Stomach (tissue), 9 donors: ENCODE measurements around the gene TMPRSS4. TPM values are rescaled to one million over a fixed set of nuclear protein-coding genes. Genes with fewer than 3 reads are reported as not detected.

Source experiments
- DNase-seq, 2 donors: peaks; one replicate each; pipeline versions ENCODE4 v3.0.0 to v3.0.0-alpha.2; 2013 to 2019
- H3K27ac ChIP-seq, 5 donors: fragments of 200-600 bp in 4 of 5; sonication (generic) in 4 of 5; one replicate each; pipeline ENCODE4 v1.5.1; 2013 to 2019; ENCODE audit warnings: mild to moderate bottlenecking in 1 of 5, moderate library complexity in 1 of 5
- H3K27me3 ChIP-seq, 3 donors: fragments of 200-600 bp; sonication (generic); one replicate each; pipeline ENCODE4 v1.5.1; 2017 to 2019; ENCODE audit warnings: mixed run types in 1 of 3
- H3K36me3 ChIP-seq, 4 donors: fragments of 200-600 bp; sonication (generic); 1 replicate in 3 of 4; 2 replicates in 1 of 4; pipeline ENCODE4 v1.5.1; 2016 to 2019
- H3K4me1 ChIP-seq, 4 donors: fragments of 200-600 bp; sonication (generic); one replicate each; pipeline ENCODE4 v1.5.1; 2016 to 2019
- H3K4me3 ChIP-seq, 4 donors: fragments of 200-600 bp; sonication (generic) in 3 of 4; one replicate each; pipeline ENCODE4 v1.5.1; 2016 to 2019; ENCODE audit warnings: mild to moderate bottlenecking in 1 of 4
- H3K9me3 ChIP-seq, 4 donors: fragments of 200-600 bp; sonication (generic); one replicate each; pipeline ENCODE4 v1.5.1; 2016 to 2019
- CTCF ChIP-seq, 7 experiments: fragments of 450-650 bp in 4 of 7; fragments of 200-600 bp in 3 of 7; sonication (generic) in 3 of 7; IDR thresholded peaks; one replicate each; pipeline ENCODE4 v1.5.1; 2016 to 2019; ENCODE audit warnings: antibody characterized with exemption in 7 of 7, control low read depth in 2 of 7, mild to moderate bottlenecking in 1 of 7
- EP300 ChIP-seq: sonication (generic); formaldehyde crosslinking; IDR thresholded peaks from one replicate; pipeline ENCODE4 v1.6.1; 2017; ENCODE audit warnings: antibody characterized with exemption
- POLR2A ChIP-seq, 4 donors: fragments of 450-650 bp; IDR thresholded peaks; one replicate each; pipeline ENCODE4 v1.6.1; 2016; ENCODE audit warnings: antibody characterized with exemption in 4 of 4, control low read depth in 2 of 4, mild to moderate bottlenecking in 1 of 4, moderate library complexity in 1 of 4
- POLR2AphosphoS5 ChIP-seq, 3 donors: sonication (generic); formaldehyde crosslinking; IDR thresholded peaks; one replicate each; pipeline ENCODE4 v1.6.1; 2016; ENCODE audit warnings: antibody characterized with exemption in 3 of 3
- WGBS, 5 donors: extraction: QIAGEN DNeasy Blood & Tissue Kit in 3 of 5; methylation state at CpG; one replicate each; pipeline versions ENCODE4 v1.1.5 to v1.1.7; 2013 to 2018; 5-methylcytosine and 5-hydroxymethylcytosine counted together
- intact Hi-C: fragments of 100-400 bp; cut with DNase I; formaldehyde crosslinking; loops from one replicate; pipeline ENCODE4 v1.15.1; 2023; ENCODE audit warnings: low total_unique reads
- polyA plus RNA-seq, 3 donors: library from polyadenylated mRNA; stranded (reverse); fragments of 200-250 nt; gene quantifications; one replicate each; pipeline ENCODE4 v1.2.3, GENCODE V29; 2013
- total RNA-seq, 5 donors: library from RNA; depleted of rRNA; stranded (reverse); fragments of >200 nt; gene quantifications; one replicate each; pipeline versions ENCODE4 v1.1.0 to v1.2.3, GENCODE V29; 2014 to 2016
- donor health status: healthy with polysubstance abuse.
- donor health status: Bipolar disorder and iron deficiency.
- donor health status: healthy.

Gene TMPRSS4
- total and polyA plus RNA-seq, 8 donors: 4.7 to 498 (median 18.1) TPM

- no peak for DNase-seq
- Histone ChIP-seq H3K27ac (no peak overlapping the region), H3K9me3 (no peaks in the 10 kb centered on the region), H3K36me3 (no peaks in the 10 kb centered on the region), H3K4me1 (no peaks in the 10 kb centered on the region), H3K4me3 (no peak overlapping the region), H3K27me3 (peaks cover 0 to 11% (median 0%) of the 10 kb centered on the region in 3 donors)
- TF ChIP-seq EP300 (no peak), POLR2A (IDR thresholded peaks at IDR 0.05) (no peak), CTCF (IDR thresholded peaks at IDR 0.05) (no peak), POLR2AphosphoS5 (IDR thresholded peaks at IDR 0.05) (no peak)
- intact Hi-C loops: no loop called here
- 78 to 81% (median 81%) methylated on average over 5 of the region's 5 CpGs for WGBS, 5 donors
Measured at GRCh38 chr11:118108513-118108912, 31.6 kb downstream of the TMPRSS4 start.

GRCh38 chr11:118109231-118109630 lies 32.4 kb downstream of the TMPRSS4 start:
- DNase-seq: no peak
- H3K27me3 ChIP-seq: peaks cover 0 to 8% (median 0%) of the 10 kb centered on the region in 3 donors
- no peaks in the 10 kb centered on the region for H3K36me3 ChIP-seq
- no peak overlapping the region for H3K27ac ChIP-seq
- 52 to 92% (median 77%) methylated on average over 2 of the region's 2 CpGs for whole genome bisulfite sequencing, 5 donors
- TF ChIP-seq POLR2AphosphoS5 (IDR thresholded peaks at IDR 0.05) (no peak), CTCF (IDR thresholded peaks at IDR 0.05) (no peak), EP300 (no peak), POLR2A (IDR thresholded peaks at IDR 0.05) (no peak)
- no peaks in the 10 kb centered on the region for H3K4me1 ChIP-seq
- H3K4me3 ChIP-seq: no peak overlapping the region
- intact Hi-C loops: no loop called here
- H3K9me3 ChIP-seq: no peaks in the 10 kb centered on the region

GRCh38 chr11:118111019-118111743 lies 34.3 kb downstream of the TMPRSS4 start:
- peaks cover 0 to 3% (median 0%) of the 10 kb centered on the region in 4 donors for H3K36me3 ChIP-seq
- no peak overlapping the region for H3K27ac ChIP-seq
- TF ChIP-seq POLR2AphosphoS5 (IDR thresholded peaks at IDR 0.05): no peak
- no peak for TF ChIP-seq POLR2A (IDR thresholded peaks at IDR 0.05)
- no peak for TF ChIP-seq CTCF (IDR thresholded peaks at IDR 0.05)
- no peak for TF ChIP-seq EP300
- DNase-seq: peak in 1 of 2 donors; percentile 44
- no peaks in the 10 kb centered on the region for H3K9me3 ChIP-seq
- 61 to 78% (median 72%) methylated on average over 8 of the region's 8 CpGs for WGBS, 5 donors
- H3K4me3 ChIP-seq: no peak overlapping the region
- H3K4me1 ChIP-seq: no peaks in the 10 kb centered on the region
- intact Hi-C loops: no loop called here
- peaks cover 0 to 7% (median 0%) of the 10 kb centered on the region in 3 donors for H3K27me3 ChIP-seq

DNA sequence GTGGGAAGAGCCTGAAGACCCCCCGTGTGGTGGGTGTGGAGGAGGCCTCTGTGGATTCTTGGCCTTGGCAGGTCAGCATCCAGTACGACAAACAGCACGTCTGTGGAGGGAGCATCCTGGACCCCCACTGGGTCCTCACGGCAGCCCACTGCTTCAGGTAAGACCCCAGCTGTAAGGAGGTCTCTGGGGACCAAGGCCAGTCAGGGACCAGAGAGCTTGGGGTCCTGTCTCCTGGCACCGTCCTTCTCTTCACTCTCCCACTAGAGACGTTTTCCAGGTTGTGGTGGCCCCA lies 34.8 kb downstream of the TMPRSS4 start:
- Histone ChIP-seq H3K9me3 (no peaks in the 10 kb centered on the region), H3K27ac (no peak overlapping the region), H3K27me3 (peaks cover 0 to 7% (median 0%) of the 10 kb centered on the region in 3 donors), H3K4me1 (no peaks in the 10 kb centered on the region), H3K4me3 (no peak overlapping the region), H3K36me3 (peaks cover 0 to 3% (median 0%) of the 10 kb centered on the region in 4 donors)
- intact Hi-C loops: no loop called here
- DNase-seq: no peak
- TF ChIP-seq POLR2A (IDR thresholded peaks at IDR 0.05) (no peak), POLR2AphosphoS5 (IDR thresholded peaks at IDR 0.05) (no peak), EP300 (no peak)
- 75 to 94% (median 89%) methylated on average over 5 to 6 of the region's 6 CpGs for WGBS, 5 donors
